SH-SY5Y (cell line): ENCODE measurements around the gene CACNA2D4.

ENCODE experiments used
- GATA2 ChIP-seq: IDR thresholded peaks from 2 replicates; pipeline ENCODE4 v1.6.1; 2011; ENCODE audit warnings: mild to moderate bottlenecking, low read depth, low read length
- GATA3 ChIP-seq: IDR thresholded peaks from 2 replicates; pipeline ENCODE4 v1.6.1; 2011; ENCODE audit warnings: low read depth, mild to moderate bottlenecking, low read length, moderate library complexity

The CACNA2D4 gene

GRCh38 chr12:1878214-1878613, 40.2 kb downstream of the CACNA2D4 start:
- TF ChIP-seq GATA2 (no peak), GATA3 (no peak)

GRCh38 chr12:1877169-1877878, 41.1 kb downstream of the CACNA2D4 start:
- no peak for TF ChIP-seq GATA3
- no peak for TF ChIP-seq GATA2

DNA sequence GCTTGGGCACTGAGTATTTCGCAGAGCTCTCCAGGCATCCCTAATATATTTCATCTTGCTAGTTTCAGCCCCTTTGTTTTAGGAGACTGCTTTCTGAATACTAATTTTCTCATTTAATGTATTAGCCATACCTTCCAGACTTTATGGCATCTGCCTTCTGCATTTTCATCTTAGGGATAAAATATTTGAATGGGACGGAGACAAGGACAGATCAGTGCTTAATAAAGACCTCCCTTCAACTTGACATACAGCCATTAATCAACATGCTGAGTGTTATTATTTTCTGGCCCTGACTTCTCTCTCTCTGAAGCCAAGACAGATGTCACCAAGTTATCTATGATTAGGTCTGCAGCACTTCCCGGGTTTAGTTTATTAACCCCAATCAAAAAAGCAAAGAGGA, 42.4 kb downstream of the CACNA2D4 start:
- TF ChIP-seq GATA2 (no peak), GATA3 (no peak)

GRCh38 chr12:1875608-1876007, 42.8 kb downstream of the CACNA2D4 start:
- TF ChIP-seq GATA3 = no peak
- TF ChIP-seq GATA2 = no peak

- TF ChIP-seq GATA3 (no peak), GATA2 (no peak)
Observed at GRCh38 chr12:1873531-1874510, 44.6 kb downstream of the CACNA2D4 start.

- TF ChIP-seq GATA2 = no peak
- no peak for TF ChIP-seq GATA3
Observed at GRCh38 chr12:1872448-1872847, 46.0 kb downstream of the CACNA2D4 start.

- no peak for TF ChIP-seq GATA3
- no peak for TF ChIP-seq GATA2
Observed at GRCh38 chr12:1872001-1872400, 46.5 kb downstream of the CACNA2D4 start.

DNA sequence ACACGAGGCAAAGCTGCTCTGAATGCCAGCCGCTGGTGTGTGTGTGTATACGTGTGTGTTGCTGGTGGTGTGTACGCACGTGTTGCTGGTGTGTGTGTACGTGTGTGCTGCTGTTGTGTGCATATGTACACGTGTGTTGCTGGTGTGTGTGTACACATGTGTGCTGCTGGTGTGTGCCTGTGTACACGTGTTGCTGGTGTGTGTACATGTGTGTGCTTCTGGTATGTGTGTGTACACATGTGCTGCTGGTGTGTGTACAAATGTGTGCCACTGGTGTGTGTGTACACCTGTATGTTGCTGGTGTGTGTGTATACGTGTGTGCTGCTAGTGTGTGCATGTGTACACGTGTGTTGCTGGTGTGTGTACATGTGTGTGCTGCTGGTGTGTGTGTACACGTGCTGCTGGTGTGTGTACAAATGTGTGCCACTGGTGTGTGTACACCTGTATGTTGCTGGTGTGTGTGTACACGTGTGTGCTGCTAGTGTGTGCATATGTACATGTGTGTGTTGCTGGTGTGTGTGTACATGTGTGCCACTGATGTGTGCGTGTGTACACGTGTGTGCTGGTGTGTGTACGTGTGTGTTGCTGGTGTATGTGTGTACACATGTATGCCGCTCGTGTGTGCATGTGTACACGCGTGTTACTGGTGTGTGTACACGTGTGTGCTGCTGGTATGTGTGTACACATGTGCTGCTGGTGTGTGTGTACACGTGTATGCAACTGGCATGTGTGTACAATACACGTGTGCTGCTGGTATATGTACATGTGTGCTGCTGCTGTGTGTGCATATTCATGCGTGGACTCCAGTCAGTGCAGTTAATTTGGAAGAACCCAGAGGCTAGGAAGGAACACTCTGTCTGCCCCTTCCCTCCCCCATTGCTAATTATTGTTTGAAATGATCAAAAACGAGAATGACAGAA, 47.2 kb downstream of the CACNA2D4 start:
- no peak for TF ChIP-seq GATA2
- no peak for TF ChIP-seq GATA3

DNA sequence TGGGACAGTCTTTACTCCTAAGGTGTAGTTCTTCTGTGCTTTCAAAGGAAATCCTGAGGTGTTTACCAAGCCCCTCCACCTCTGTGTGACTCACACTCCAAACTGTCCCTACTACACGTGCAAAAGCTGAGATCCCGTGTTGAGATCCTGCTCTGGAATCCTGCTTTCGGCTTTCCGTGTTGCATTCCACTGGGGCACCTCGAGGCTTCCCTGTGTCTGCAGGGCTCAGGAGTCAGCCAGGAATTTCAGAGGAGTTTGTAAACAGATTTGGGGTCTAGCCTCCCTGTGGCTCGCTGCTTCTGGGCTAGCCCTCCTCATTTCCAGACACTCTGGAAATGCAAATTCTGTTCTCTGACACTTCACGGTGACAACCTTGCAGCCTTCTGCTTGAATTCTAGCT, 48.4 kb downstream of the CACNA2D4 start:
- TF ChIP-seq GATA2 (no peak), GATA3 (no peak)

DNA sequence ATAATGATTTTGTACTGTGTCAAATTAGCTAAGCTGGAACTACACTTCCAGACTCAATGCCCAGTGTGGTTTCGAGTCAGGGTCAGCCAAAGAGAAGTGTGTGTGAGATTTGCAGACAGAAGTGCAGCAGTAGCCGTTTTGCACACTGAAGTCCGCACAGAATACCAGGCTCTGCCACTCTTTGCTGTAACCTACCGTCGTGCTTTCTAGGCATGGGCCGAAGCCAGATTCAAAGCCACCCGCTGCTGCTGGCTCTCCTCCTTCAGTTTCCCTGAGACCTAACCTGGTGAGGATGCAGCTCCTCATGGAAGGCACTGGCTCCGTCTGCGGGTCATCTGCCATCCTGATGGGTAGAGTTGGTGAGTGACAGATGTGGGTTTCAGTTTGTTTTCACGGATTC, 49.3 kb downstream of the CACNA2D4 start:
- TF ChIP-seq GATA3 (no peak), GATA2 (no peak)

- TF ChIP-seq GATA3 (no peak), GATA2 (no peak)
Observed at GRCh38 chr12:1865284-1865866, 53.1 kb downstream of the CACNA2D4 start.

DNA sequence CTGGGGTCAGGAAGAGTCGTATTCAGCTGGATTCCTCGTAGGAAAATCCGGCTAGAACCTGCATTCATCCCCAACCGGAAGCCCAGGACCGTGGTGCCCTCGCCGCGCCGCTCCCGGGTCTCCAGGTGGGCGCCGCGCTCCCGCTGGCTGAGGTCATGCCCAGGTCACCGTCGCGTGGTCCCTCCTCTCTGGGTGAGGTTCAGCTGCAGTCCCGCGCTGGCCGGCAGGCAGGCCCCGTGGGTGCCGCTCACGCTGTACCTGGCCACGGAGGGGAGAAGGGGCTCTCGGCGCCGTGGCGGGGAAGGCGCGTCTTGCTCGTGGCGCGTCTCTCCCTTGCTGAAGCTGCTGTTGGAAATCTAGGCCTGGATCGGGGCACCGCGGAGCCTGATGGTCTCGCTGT, 53.6 kb downstream of the CACNA2D4 start:
- TF ChIP-seq GATA2 (no peak), GATA3 (no peak)

GRCh38 chr12:1864456-1864855, 54.0 kb downstream of the CACNA2D4 start:
- TF ChIP-seq GATA2 = no peak
- TF ChIP-seq GATA3 = no peak
